Measurements from ENCODE around the gene RALBP1.

RALBP1 gene

DNA sequence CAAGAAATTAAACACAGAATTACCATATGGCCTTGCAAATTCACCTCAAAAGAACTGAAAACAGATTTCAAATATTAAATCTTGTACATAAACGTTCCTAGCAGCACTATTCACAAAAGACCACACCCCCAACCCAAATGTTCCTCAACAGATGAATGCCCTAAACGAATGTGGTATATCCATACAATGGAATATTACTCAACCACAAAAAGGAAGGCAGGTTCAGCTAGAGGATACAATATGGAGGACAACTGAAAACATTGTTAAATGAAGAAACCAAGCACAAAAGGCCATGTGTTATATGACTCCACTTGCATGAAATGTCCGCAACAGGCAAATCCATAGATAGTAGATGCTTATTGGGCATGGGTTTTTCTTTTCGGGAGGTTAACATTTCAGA is 77.3 kb downstream of the RALBP1 start:
- DNase-seq = no peak

DNA sequence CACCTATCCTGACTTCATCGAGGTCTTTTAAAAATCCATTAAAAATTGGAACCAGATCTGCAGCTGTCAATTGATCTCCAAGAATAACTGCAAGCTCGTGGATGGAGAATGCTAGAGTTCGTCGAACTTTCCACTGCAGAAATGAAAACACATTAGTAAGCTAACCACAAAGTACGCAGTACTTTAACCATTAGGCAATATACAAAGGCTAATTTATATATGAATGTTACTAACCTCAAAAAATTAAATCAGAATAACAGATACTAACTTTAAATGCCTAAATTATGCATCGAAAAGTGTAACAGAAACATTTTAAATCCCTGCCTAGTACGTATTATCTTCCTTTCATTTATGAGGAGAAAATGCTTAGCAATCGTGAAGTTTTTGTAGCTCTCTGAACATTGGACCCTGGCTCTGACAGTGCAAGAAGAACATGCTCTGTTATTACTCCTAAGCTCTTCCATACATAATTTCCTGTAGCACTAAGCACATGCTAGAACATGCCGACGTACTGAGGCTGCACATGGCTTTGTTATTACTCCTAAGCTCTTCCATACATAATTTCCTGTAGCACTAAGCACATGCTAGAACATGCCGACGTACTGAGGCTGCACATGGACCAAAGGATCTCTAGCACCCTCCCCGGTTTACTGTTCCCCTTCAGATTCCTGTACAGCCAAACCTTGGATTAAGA is 82.1 kb downstream of the RALBP1 start:
- no peak for DNase-seq

DNA sequence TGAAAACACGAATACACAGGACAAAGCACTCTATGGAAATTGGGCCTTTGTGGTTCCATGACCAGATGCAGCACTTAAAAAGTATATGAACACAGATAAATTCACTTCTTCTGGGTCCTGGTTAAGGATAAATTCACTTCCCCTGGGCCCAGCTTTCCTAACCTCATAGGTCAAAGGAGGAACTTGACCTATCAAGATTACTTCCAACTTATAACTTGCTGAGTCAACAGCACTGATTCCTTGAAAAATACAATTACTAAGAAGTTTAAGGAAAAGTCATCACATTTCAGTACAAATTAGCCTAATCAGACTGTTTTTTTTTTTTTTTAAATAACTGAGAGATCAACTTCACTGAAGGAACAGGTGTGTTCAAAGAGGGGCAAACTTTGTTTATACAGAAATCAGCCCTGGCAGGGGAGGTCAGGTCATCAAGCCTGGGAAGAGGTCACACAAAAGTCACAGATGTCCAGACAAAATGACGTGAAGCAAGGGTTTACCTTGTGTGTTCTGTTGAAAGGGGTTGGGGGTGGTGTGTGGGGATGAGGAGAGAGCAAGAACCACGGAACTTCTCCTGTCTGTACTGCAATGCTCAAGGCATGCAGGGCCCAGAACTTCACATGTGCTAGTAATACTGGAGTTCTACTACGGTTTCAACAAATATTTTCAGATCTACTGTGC is 83.2 kb downstream of the RALBP1 start:
- no peak for DNase-seq

DNA sequence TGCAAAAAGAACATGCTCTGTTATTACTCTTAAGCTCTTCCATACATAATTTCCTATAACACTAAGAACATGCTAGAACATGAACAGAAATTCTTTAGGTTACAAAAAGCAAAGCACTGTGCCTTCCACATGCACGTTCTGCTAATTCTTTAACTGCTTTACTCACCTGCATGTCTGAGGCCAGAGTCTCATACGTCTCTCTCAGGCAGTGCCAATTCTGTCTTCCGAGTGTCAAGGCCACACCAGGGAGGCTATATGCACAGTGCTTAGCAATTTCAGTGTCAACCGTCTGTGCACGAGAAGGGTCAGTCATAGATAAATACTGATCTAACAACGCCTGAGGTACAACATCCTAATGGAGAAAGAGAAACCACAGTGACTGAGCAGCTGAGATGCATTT is 83.9 kb downstream of the RALBP1 start:
- no peak for DNase-seq

DNA sequence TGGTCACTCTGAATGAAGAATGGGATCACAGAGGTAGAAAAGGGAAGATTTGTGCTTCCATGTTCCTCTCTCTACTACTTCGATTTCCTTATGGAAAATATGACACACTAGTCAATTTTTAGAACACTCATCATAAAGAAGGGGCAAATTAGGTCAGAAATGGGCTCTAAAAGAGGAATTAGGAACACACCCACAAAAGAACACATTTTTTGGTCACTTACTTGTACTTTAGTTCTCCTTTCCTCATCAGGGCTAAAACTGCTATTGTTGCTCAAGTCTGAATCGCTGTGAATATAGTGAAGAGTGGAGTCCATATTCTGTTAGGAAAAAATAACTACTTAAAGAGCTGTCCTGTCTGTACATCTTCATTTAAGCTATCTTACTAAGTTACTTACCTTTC is 86.4 kb downstream of the RALBP1 start:
- DNase-seq = no peak

DNA sequence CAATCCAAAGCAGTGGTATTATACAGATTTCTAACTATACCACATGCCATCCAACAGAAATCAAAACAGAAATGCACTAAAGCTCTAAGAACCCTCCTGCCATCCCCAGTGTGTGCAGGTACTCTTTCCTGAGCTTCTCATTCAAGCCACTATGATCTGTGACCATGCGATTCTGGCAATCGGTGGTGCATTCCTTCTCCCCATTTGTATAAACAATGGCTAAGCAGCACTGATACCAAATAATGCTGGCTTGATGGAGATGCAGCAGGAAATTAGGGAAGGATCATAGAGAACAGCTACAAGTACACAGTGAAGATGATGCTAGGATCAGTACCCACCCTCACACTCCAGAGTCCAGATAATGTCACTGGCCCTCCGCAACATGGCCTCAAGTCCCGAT is 87.3 kb downstream of the RALBP1 start:
- DNase-seq = no peak

DNA sequence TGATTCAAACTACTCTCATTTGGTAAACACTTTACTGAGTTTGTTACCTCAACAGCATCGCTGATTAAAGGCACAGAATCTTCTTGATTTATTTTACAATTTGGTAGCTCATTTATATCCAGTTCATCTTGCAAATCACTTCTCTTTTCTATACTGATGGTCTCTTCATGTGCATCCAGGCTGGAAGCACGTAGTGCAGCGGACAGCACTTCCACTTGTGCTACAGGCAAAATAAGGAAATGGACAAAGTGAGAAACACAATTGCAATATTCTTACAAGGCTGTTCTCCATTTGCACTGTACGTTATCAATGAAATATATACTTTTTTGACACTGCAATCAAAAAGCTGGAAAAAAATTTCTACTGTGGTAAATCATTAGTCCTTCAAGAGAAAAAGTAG is 88.0 kb downstream of the RALBP1 start:
- DNase-seq = no peak

DNA sequence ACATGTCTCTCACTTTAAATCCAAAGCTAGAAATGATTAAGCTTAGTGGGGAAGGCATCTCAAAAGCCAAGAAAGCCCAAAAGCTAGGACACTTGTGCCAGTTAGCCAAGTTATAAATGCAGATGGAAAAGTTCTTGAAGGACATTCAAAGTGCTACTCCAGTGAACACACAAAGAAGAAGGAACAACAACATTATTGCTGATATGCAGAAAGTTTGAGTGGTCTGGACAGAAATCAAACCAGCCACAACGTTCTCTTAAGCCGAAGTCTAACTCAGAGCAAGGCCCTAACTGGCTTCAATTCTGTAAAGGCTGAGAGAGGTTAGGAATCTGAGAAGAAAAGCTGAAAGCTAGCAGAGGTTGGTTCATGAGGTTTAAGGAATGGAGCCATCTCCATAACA is 90.1 kb downstream of the RALBP1 start:
- no peak for DNase-seq

DNA sequence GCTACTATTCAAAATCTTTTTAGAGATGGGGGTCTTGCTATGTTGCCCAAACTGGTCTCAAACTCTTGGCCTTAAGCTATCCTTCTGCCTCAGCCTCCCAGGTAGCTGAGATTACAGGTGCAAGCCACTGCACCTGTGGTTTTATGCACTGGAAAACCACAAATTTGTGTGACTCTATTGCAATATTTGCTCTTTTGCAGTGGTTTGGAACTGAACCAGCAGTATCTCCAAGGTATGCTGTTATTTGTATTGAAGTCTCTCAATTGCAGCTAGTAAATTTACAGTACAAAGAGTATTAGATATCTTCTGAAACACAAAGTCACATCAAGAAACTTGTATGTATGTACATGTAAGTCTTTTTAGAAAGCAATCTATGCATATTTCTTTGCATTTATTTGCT is 92.9 kb downstream of the RALBP1 start:
- DNase-seq = no peak

DNA sequence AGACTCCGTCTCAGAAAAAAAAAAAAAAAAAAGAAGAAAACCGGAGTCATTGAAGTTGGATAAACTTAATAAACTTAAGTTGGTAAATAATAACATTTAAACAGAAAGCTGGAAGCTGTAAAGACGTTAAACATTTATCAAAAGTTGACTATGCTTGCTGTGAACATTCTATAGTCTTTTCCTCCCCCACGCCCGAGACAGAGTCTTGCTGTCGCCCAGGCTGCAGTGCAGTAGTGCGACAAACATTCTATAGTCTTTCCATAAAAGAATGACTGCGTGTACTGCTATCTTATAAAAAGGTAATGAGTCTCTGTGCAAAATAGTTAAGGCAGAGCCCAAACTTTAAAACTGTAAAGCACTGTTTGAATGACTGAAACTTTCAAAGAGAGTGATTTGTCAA is 93.9 kb downstream of the RALBP1 start:
- DNase-seq = no peak

DNA sequence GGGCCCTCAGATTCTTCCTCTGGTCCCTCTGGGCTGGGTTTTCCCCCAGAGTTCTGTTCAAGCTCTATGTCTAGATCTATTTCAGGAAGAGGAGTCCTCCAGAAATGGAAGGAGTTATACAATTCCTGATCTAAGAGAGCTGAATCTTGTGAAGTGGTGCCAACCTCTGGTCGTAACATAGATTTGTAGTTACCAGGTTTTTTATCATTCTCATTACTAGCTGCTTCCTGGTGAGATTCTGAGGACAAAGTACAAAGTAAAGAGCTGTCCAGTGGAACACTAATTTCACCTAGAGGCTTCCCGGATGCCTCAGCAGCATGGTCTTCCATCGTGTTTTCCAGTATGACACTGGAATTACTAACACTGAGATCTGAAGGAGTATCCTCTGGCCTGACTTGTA is 94.9 kb downstream of the RALBP1 start:
- DNase-seq = no peak

DNA sequence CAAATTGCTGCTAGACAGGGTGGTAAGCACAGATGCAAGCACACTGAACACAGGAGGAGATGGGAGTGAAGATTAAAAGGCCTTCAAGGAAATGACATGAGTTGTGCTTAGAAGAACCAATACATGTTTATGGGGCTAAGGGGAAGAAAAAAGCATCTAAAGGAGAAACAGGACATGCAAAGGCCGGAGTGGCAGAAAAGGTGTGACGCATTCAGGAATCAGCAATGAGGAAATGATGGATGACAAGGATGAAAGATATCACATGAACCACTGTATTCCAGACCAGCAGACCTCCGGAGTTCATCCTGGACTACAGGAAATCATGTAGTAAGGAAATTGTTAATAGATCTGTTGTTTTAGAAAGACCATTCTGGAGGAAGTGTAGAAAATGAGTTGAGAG is 96.2 kb downstream of the RALBP1 start:
- no peak for DNase-seq

DNA sequence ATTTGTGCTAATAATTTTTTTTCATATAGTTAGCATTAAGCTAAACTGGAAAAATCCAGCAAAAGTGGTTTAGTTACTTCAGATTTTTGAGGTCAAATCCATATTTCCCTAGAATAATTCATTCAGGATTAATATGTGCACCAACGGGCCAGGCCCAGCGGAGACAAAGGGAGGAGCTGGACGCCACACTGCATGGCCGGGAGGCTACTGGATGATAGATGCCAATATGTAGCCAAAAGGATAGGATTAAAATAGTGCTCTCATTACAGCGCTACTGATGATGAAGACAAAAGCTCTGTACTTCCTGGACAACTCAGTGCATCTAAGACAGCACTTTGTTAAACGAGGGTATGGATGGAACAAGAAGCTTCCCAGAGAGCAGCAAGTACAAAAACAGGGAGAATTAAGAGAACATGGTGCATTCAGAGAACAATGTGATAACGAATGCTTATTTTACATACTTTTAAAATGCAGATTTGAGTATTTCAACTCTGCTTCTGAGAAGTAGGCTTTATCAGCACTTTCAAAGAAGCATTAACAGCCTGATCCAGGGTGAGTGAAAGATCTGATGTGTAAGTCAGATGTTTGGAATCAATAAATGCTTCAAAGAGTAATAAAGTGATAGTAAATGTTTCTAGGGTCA is 99.3 kb downstream of the RALBP1 start:
- no peak for DNase-seq

DNA sequence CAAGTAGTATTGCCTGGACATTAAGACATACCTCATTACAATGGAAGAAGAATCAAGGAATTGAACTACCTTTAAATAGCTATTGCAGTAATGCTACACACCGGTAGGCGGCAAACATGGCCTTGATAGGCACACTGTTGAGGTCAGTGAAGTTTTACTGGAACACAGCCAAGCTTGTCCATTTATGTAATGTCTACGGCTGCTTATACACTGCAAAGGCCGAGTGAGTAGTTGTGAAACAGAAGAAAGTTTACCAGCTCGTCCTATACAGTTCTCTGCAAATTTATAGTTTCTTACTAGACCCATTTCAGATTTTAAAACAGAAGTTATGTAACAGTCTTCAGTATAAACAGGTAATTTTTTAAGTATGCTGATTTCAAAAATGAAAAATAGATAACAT is 100.2 kb downstream of the RALBP1 start:
- DNase-seq = peak; percentile 46

DNA sequence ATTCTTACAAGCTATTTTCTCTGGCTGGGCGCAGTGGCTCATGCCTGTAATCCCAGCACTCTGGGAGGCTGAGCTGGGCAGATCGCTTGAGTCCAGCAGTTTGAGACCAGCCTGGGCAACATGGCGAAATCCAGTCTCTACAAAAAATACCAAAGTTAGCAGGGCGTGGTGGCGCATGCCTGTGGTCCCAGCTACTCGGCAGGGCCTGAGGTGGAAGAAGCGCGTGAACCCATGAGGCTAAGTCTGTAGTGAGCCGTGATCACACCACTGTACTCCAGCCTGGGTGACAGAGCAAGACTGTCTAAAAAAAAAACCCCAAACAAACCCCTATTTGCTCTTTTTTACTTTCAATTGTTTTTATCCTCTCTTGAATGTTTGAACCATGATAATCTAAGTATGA is 102.0 kb downstream of the RALBP1 start:
- DNase-seq = no peak

DNA sequence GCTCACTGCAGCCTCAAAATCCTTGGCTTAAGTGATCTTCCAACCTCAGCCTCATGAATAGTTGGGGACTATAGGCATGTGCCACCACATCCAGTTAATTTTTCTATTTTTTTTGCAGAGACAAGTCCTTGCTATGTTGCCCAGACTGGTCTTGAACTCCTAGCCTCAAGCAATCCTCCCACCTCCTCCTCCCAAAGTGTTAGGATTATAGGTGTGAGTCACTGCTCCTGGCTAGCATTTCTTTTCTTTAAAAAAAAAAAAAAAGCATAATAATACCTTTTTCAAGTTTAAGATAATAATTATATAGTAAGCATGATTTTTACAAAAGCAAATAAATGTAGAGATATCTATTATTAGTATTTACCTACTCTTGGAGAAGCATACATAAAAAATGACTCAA is 103.0 kb downstream of the RALBP1 start:
- no peak for DNase-seq

DNA sequence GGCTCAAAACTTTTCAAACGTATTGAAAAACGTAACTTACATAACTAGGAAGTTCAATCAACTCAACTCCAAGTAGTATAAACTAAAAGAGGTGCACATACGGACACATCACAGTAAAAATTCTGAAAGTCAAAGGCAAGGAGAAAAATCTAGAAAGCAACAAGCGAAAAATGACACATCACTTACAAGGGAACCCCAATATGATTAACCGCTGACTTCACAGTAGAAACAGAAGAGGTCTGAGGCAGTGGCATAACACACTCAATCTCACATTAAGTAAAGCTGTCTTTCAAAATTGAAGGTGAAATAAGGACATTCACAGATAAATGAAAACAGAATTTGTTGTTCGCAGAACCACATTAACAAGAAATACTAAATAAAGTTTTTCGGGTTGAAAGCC is 106.4 kb downstream of the RALBP1 start:
- no peak for DNase-seq

DNA sequence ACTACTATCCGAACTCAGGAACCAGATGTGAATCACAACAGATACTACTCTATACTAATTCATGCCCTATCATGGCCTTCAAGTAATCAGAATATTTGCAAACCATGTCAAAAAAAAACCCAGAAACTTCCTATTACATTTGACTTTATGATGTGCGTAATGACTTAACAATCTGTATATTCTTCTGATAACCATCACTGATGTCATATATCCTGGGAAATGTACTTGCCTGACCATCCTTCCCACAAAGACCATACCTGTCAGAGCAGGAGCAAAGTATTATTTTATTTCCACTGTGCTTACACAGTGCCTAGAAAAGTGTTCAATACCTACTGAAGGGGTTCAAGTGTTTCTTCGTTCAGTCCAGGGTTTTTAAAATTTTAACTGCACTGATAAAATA is 111.5 kb downstream of the RALBP1 start:
- DNase-seq = no peak

All from retina (tissue), 1 donor.